Thoracic aorta (tissue), 2 donors: ENCODE data around the gene GPSM3. TPM values are rescaled to one million over a fixed set of nuclear protein-coding genes. Genes with fewer than 3 reads are reported as not detected.

Experiments used
- ATAC-seq: fragments of 150-250 bp; one replicate; pipeline ENCODE4 v1.8.0; 2017; ENCODE audit warnings: low read depth; ENCODE audit not compliant: insufficient number of reproducible peaks, low FRiP score
- DNase-seq: peaks from one replicate; pipeline ENCODE4 v3.0.0-alpha.2; 2020; ENCODE audit warnings: low spot score
- H3K27ac ChIP-seq, 2 donors: fragments of 200-600 bp; sonication (generic); 1 replicate in 1 of 2; 2 replicates in 1 of 2; pipeline ENCODE4 v1.5.1; 2016; ENCODE audit warnings: mild to moderate bottlenecking in 2 of 2, moderate library complexity in 2 of 2
- H3K27me3 ChIP-seq: fragments of 200-600 bp; sonication (generic); replicated peaks from 2 replicates; pipeline ENCODE4 v1.6.0; 2016; ENCODE audit warnings: mild to moderate bottlenecking; ENCODE audit not compliant: insufficient read depth
- H3K36me3 ChIP-seq: fragments of 200-600 bp; sonication (generic); one replicate; pipeline ENCODE4 v1.5.1; 2016
- H3K4me1 ChIP-seq, 2 donors: fragments of 200-600 bp; sonication (generic); 1 replicate in 1 of 2; 2 replicates in 1 of 2; pipeline versions ENCODE4 v1.5.1 to v1.6.0; 2016; ENCODE audit warnings: low read depth in 2 of 2, mild to moderate bottlenecking in 1 of 2; ENCODE audit not compliant: control insufficient read depth in 1 of 2
- H3K4me3 ChIP-seq: fragments of 200-600 bp; sonication (generic); 2 replicates; pipeline ENCODE4 v1.5.1; 2016; ENCODE audit warnings: mild to moderate bottlenecking
- H3K9me3 ChIP-seq: fragments of 200-600 bp; sonication (generic); 2 replicates; pipeline ENCODE4 v1.5.1; 2016
- CTCF ChIP-seq: fragments of 200-600 bp; sonication (generic); IDR thresholded peaks from one replicate; pipeline ENCODE4 v1.5.1; 2019; ENCODE audit warnings: antibody characterized with exemption
- total RNA-seq, 2 donors: library from RNA; depleted of rRNA; stranded (reverse); fragments of >200 nt; gene quantifications; one replicate each; pipeline versions ENCODE4 v1.1.0 to v1.2.3, GENCODE V29; 2016

Gene GPSM3
- 10 to 100 TPM; 11.9 to 22.2 TPM for total RNA-seq

GRCh38 chr6:32192608-32193039 lies at the start of gene GPSM3:
TSS of gene GPSM3 (minus strand) at chr6:32192643. CDS start at chr6:32192513, 130 bp downstream.
- no peak for DNase-seq
- Histone ChIP-seq H3K4me1 (peaks cover 24 to 43% of the 10 kb centered on the region in 2 donors), H3K27ac (peak within 1 kb of the TSS; percentile 91 to 97), H3K4me3 (peak within 1 kb of the TSS; percentile 86), H3K36me3 (peaks cover 3% of the 10 kb centered on the region), H3K27me3 (no peaks in the 10 kb centered on the region), H3K9me3 (no peaks in the 10 kb centered on the region)
- no peak for ATAC-seq
- no peak for TF ChIP-seq CTCF

- Histone ChIP-seq H3K4me1 (peaks cover 0 to 8% of the 10 kb centered on the region in 2 donors), H3K36me3 (no peaks in the 10 kb centered on the region), H3K27me3 (no peaks in the 10 kb centered on the region), H3K27ac (no peak overlapping the region), H3K9me3 (no peaks in the 10 kb centered on the region), H3K4me3 (no peak overlapping the region)
- TF ChIP-seq CTCF, result no peak
- no peak for DNase-seq
- ATAC-seq, result no peak
Observed at GRCh38 chr6:32240686-32241085, 48.2 kb upstream of the GPSM3 start.

GRCh38 chr6:32239462-32239861 lies 47.0 kb upstream of the GPSM3 start:
- no peak for ATAC-seq
- Histone ChIP-seq H3K27ac (no peak overlapping the region), H3K4me1 (peaks cover 0 to 2% of the 10 kb centered on the region in 2 donors), H3K27me3 (no peaks in the 10 kb centered on the region), H3K36me3 (no peaks in the 10 kb centered on the region), H3K4me3 (no peak overlapping the region), H3K9me3 (no peaks in the 10 kb centered on the region)
- no peak for TF ChIP-seq CTCF
- DNase-seq, result no peak

GRCh38 chr6:32234934-32235333 lies 42.5 kb upstream of the GPSM3 start:
- no peak overlapping the region for H3K4me3 ChIP-seq
- DNase-seq, result no peak
- H3K27ac ChIP-seq, result no peak overlapping the region
- TF ChIP-seq CTCF, result no peak
- no peak for ATAC-seq
- H3K36me3 ChIP-seq, result no peaks in the 10 kb centered on the region
- H3K9me3 ChIP-seq, result no peaks in the 10 kb centered on the region
- H3K27me3 ChIP-seq, result no peaks in the 10 kb centered on the region
- no peaks in the 10 kb centered on the region for H3K4me1 ChIP-seq

GRCh38 chr6:32226434-32226833 lies 34.0 kb upstream of the GPSM3 start:
- no peak overlapping the region for H3K27ac ChIP-seq
- no peaks in the 10 kb centered on the region for H3K36me3 ChIP-seq
- ATAC-seq, result no peak
- H3K27me3 ChIP-seq, result no peaks in the 10 kb centered on the region
- no peaks in the 10 kb centered on the region for H3K4me1 ChIP-seq
- DNase-seq, result no peak
- H3K4me3 ChIP-seq, result no peak overlapping the region
- TF ChIP-seq CTCF, result no peak
- H3K9me3 ChIP-seq, result no peaks in the 10 kb centered on the region
